Cardiac muscle cell (in vitro differentiated cells and primary cell): ENCODE results near the gene PIK3C2B. TPM values are rescaled to one million over a fixed set of nuclear protein-coding genes. Genes with fewer than 3 reads are reported as not detected.
A peak's percentile ranks its signal among the peaks of the same experiment; 100 is the strongest.

Experiments used
- DNase-seq, 2 donors: peaks; one replicate each; pipeline versions ENCODE4 v3.0.0 to v3.0.0-alpha.2; 2010 to 2017; ENCODE audit warnings: low read depth in 1 of 2, low spot score in 1 of 2
- H3K27ac ChIP-seq: fragments of 200-600 bp; sonication (generic); 2 replicates; pipeline ENCODE4 v1.5.1; 2016
- H3K27me3 ChIP-seq: fragments of 200-600 bp; sonication (generic); 2 replicates; pipeline ENCODE4 v1.6.0; 2016; ENCODE audit warnings: control low read depth
- H3K36me3 ChIP-seq: fragments of 200-600 bp; sonication (generic); 2 replicates; pipeline ENCODE4 v1.5.1; 2016; ENCODE audit warnings: control low read depth
- H3K4me1 ChIP-seq: fragments of 200-600 bp; sonication (generic); 2 replicates; pipeline ENCODE4 v1.8.1; 2017; ENCODE audit warnings: low read depth, mild to moderate bottlenecking, mixed run types
- H3K4me3 ChIP-seq: fragments of 200-600 bp; sonication (generic); 2 replicates; pipeline ENCODE4 v1.5.1; 2016; ENCODE audit warnings: mild to moderate bottlenecking
- H3K9me3 ChIP-seq: fragments of 200-600 bp; sonication (generic); 2 replicates; pipeline ENCODE4 v1.5.1; 2017; ENCODE audit warnings: low read depth, mild to moderate bottlenecking, control low read depth
- CTCF ChIP-seq: IDR thresholded peaks from 2 replicates; pipeline ENCODE4 v1.5.1; 2012; ENCODE audit warnings: low read depth, mild to moderate bottlenecking, low read length
- polyA plus RNA-seq: library from polyadenylated mRNA; unstranded; fragments of >200 nt; fragmentation: Nextera tagmentation; extraction: Ambion mirVana; gene quantifications from 2 replicates; pipeline ENCODE4 v1.2.1, GENCODE V29; 2016
- total RNA-seq: library from RNA; depleted of rRNA; stranded (reverse); fragments of >200 nt; gene quantifications from 2 replicates; pipeline ENCODE4 v1.2.3, GENCODE V29; 2016

Gene PIK3C2B
- total and polyA plus RNA-seq, 2 experiments from 2014 or later: 11.2 to 23.3 TPM

GRCh38 chr1:204513117-204513716 lies 18.6 kb upstream of the PIK3C2B start:
- Histone ChIP-seq H3K27ac (no peak overlapping the region), H3K9me3 (no peaks in the 10 kb centered on the region), H3K36me3 (no peaks in the 10 kb centered on the region), H3K4me1 (no peaks in the 10 kb centered on the region), H3K4me3 (no peak overlapping the region), H3K27me3 (no peaks in the 10 kb centered on the region)
- DNase-seq: no peak
- TF ChIP-seq CTCF: no peak

GRCh38 chr1:204511366-204511765 lies 16.8 kb upstream of the PIK3C2B start:
- no peak overlapping the region for H3K4me3 ChIP-seq
- H3K27me3 ChIP-seq: no peaks in the 10 kb centered on the region
- no peak for DNase-seq
- no peak for TF ChIP-seq CTCF
- H3K27ac ChIP-seq: no peak overlapping the region
- no peaks in the 10 kb centered on the region for H3K36me3 ChIP-seq
- no peaks in the 10 kb centered on the region for H3K9me3 ChIP-seq
- H3K4me1 ChIP-seq: no peaks in the 10 kb centered on the region

- Histone ChIP-seq H3K36me3 (no peaks in the 10 kb centered on the region), H3K4me1 (no peaks in the 10 kb centered on the region), H3K27ac (no peak overlapping the region), H3K27me3 (no peaks in the 10 kb centered on the region), H3K9me3 (no peaks in the 10 kb centered on the region), H3K4me3 (no peak overlapping the region)
- TF ChIP-seq CTCF: no peak
- DNase-seq: no peak
Measured at GRCh38 chr1:204509186-204509635, 14.6 kb upstream of the PIK3C2B start.

- Histone ChIP-seq H3K27me3 (no peaks in the 10 kb centered on the region), H3K27ac (peak overlapping the region; percentile 53), H3K4me1 (no peaks in the 10 kb centered on the region), H3K9me3 (no peaks in the 10 kb centered on the region), H3K36me3 (no peaks in the 10 kb centered on the region), H3K4me3 (peak overlapping the region; percentile 54)
- peak; percentile 59 to 78 for DNase-seq
- no peak for TF ChIP-seq CTCF
Measured at GRCh38 chr1:204507317-204508105, 12.9 kb upstream of the PIK3C2B start.

- H3K4me1 ChIP-seq: no peaks in the 10 kb centered on the region
- H3K4me3 ChIP-seq: peak overlapping the region; percentile 54
- no peak for TF ChIP-seq CTCF
- peak overlapping the region; percentile 53 for H3K27ac ChIP-seq
- H3K36me3 ChIP-seq: no peaks in the 10 kb centered on the region
- no peaks in the 10 kb centered on the region for H3K27me3 ChIP-seq
- DNase-seq: peak; percentile 88 to 95
- no peaks in the 10 kb centered on the region for H3K9me3 ChIP-seq
Measured at GRCh38 chr1:204506969-204507316, 12.3 kb upstream of the PIK3C2B start.
